Hepatocyte (in vitro differentiated cells): ENCODE data around the gene CYLD. TPM values are rescaled to one million over a fixed set of nuclear protein-coding genes. Genes with fewer than 3 reads are reported as not detected.

Experiments used
- DNase-seq: peaks from one replicate; pipeline ENCODE4 v3.0.0-alpha.2; 2016; ENCODE audit warnings: low spot score
- H2AFZ ChIP-seq: fragments of 200-600 bp; sonication (generic); 2 replicates; pipeline ENCODE4 v1.6.0; 2016; ENCODE audit warnings: antibody characterized with exemption, mild to moderate bottlenecking
- H3K27ac ChIP-seq: fragments of 200-600 bp; sonication (generic); 2 replicates; pipeline ENCODE4 v1.5.1; 2016; ENCODE audit warnings: mild to moderate bottlenecking
- H3K27me3 ChIP-seq: fragments of 200-600 bp; sonication (generic); 2 replicates; pipeline ENCODE4 v1.6.1; 2016
- H3K36me3 ChIP-seq: fragments of 200-600 bp; sonication (generic); replicated peaks from 2 replicates; pipeline ENCODE4 v1.5.1; 2016; ENCODE audit warnings: low read depth; ENCODE audit not compliant: insufficient read depth
- H3K4me1 ChIP-seq: fragments of 200-600 bp; sonication (generic); 2 replicates; pipeline ENCODE4 v1.5.1; 2016; ENCODE audit warnings: mild to moderate bottlenecking, moderate library complexity; ENCODE audit not compliant: insufficient read depth
- H3K4me2 ChIP-seq: fragments of 200-600 bp; sonication (generic); 2 replicates; pipeline ENCODE4 v1.6.0; 2016
- H3K4me3 ChIP-seq: fragments of 200-600 bp; sonication (generic); 2 replicates; pipeline ENCODE4 v1.5.1; 2016; ENCODE audit warnings: mild to moderate bottlenecking
- H3K79me2 ChIP-seq: fragments of 200-600 bp; sonication (generic); 2 replicates; pipeline ENCODE4 v1.6.0; 2017; ENCODE audit warnings: mild to moderate bottlenecking
- H3K9me2 ChIP-seq: fragments of 200-600 bp; sonication (generic); replicated peaks from 2 replicates; pipeline ENCODE4 v1.6.0; 2017; ENCODE audit warnings: mild to moderate bottlenecking; ENCODE audit not compliant: insufficient read depth
- H3K9me3 ChIP-seq: fragments of 200-600 bp; sonication (generic); 2 replicates; pipeline ENCODE4 v1.5.1; 2016; ENCODE audit warnings: low read depth, mild to moderate bottlenecking
- H4K20me1 ChIP-seq: fragments of 200-600 bp; sonication (generic); 2 replicates; pipeline ENCODE4 v1.6.0; 2016; ENCODE audit warnings: mild to moderate bottlenecking; ENCODE audit not compliant: insufficient read depth, poor library complexity, severe bottlenecking
- EZH2 ChIP-seq: fragments of 200-600 bp; sonication (generic); IDR thresholded peaks from 2 replicates; pipeline ENCODE4 v1.6.1; 2016; ENCODE audit warnings: antibody characterized with exemption, mild to moderate bottlenecking, borderline replicate concordance
- EZH2phosphoT487 ChIP-seq: fragments of 200-600 bp; sonication (generic); IDR thresholded peaks from one replicate; pipeline ENCODE4 v1.6.1; 2018; ENCODE audit warnings: antibody characterized with exemption, mild to moderate bottlenecking, low read depth, moderate library complexity; ENCODE audit not compliant: unreplicated experiment, severe bottlenecking
- WGBS: methylation state at CpG from one replicate; pipeline ENCODE4 v1.1.6; 2016; ENCODE audit warnings: low lambda C conversion rate; ENCODE audit errors: missing lambda C conversion rate; 5-methylcytosine and 5-hydroxymethylcytosine counted together
- polyA plus RNA-seq: library from polyadenylated mRNA; unstranded; fragments of >200 nt; fragmentation: Nextera tagmentation; extraction: Ambion mirVana; gene quantifications from 2 replicates; pipeline ENCODE4 v1.2.1, GENCODE V29; 2016
- total RNA-seq: library from RNA; depleted of rRNA; stranded (reverse); fragments of >200 nt; gene quantifications from 2 replicates; pipeline ENCODE4 v1.2.3, GENCODE V29; 2014
- TF ChIP-seq, protein P1 (sequence below): fragments of 200-600 bp; sonication (generic); IDR thresholded peaks from 2 replicates; pipeline ENCODE4 v1.5.1; 2016; ENCODE audit warnings: antibody characterized with exemption, mild to moderate bottlenecking; ENCODE audit not compliant: poor library complexity

Gene CYLD
- total and polyA plus RNA-seq, 2 experiments from 2014 or later = 9.9 to 17.8 TPM

GRCh38 chr16:50826797-50827316 lies 85.0 kb downstream of the CYLD start:
- Histone ChIP-seq H3K27ac (no peak overlapping the region), H2AFZ (no peak overlapping the region), H3K4me1 (no peaks in the 10 kb centered on the region), H3K36me3 (no peaks in the 10 kb centered on the region), H4K20me1 (no peaks in the 10 kb centered on the region), H3K9me2 (no peaks in the 10 kb centered on the region), H3K4me2 (no peak overlapping the region), H3K4me3 (no peak overlapping the region), H3K27me3 (no peaks in the 10 kb centered on the region), H3K9me3 (no peaks in the 10 kb centered on the region), H3K79me2 (no peaks in the 10 kb centered on the region)
- no peak for DNase-seq
- TF ChIP-seq EZH2phosphoT487 (no peak), EZH2 (no peak)
- TF ChIP-seq, protein P1, sequence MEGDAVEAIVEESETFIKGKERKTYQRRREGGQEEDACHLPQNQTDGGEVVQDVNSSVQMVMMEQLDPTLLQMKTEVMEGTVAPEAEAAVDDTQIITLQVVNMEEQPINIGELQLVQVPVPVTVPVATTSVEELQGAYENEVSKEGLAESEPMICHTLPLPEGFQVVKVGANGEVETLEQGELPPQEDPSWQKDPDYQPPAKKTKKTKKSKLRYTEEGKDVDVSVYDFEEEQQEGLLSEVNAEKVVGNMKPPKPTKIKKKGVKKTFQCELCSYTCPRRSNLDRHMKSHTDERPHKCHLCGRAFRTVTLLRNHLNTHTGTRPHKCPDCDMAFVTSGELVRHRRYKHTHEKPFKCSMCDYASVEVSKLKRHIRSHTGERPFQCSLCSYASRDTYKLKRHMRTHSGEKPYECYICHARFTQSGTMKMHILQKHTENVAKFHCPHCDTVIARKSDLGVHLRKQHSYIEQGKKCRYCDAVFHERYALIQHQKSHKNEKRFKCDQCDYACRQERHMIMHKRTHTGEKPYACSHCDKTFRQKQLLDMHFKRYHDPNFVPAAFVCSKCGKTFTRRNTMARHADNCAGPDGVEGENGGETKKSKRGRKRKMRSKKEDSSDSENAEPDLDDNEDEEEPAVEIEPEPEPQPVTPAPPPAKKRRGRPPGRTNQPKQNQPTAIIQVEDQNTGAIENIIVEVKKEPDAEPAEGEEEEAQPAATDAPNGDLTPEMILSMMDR = no peak
- 84% methylated on average over 3 of the region's 3 CpGs for WGBS

DNA sequence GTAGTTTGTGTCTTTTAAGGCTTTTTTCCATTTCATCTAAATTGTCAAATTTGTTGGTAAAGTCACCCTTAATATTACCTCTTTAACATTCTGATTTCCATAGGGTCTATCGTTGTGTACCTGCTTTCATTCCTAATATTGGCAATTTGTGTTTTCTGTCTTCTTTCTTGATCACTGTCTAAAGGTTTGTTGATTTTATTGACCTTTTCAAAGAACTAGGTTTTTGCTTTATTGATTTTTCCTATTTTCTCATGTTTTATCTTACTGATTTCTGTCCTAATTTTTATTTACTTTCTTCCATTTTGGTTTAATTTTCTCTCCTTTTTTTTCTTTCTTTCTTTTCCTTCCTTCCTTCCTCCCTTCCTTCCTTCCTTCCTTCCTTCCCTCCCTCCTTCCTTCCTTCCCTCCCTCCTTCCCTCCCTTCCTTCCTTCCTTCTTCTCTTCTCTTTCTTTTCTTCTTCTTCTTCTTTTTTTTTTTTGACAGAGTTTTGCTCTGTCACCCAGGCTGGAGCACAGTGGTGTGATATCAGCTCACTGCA lies 86.3 kb downstream of the CYLD start:
- H3K27me3 ChIP-seq = no peaks in the 10 kb centered on the region

GRCh38 chr16:50830698-50831097 lies 88.8 kb downstream of the CYLD start:
- TF ChIP-seq EZH2phosphoT487 = no peak
- TF ChIP-seq EZH2 = no peak
- TF ChIP-seq, protein P1 = no peak
- 85% methylated on average over 5 of the region's 5 CpGs for WGBS
- H3K79me2 ChIP-seq = no peaks in the 10 kb centered on the region
- H3K27me3 ChIP-seq = no peaks in the 10 kb centered on the region
- H2AFZ ChIP-seq = no peak overlapping the region
- no peak for DNase-seq
- H3K4me3 ChIP-seq = no peak overlapping the region
- no peaks in the 10 kb centered on the region for H4K20me1 ChIP-seq
- H3K4me1 ChIP-seq = no peaks in the 10 kb centered on the region
- H3K9me2 ChIP-seq = no peaks in the 10 kb centered on the region
- H3K4me2 ChIP-seq = no peak overlapping the region
- no peaks in the 10 kb centered on the region for H3K9me3 ChIP-seq
- no peak overlapping the region for H3K27ac ChIP-seq
- no peaks in the 10 kb centered on the region for H3K36me3 ChIP-seq

More for the DNA sequence above, 86.3 kb downstream of the CYLD start:
- Histone ChIP-seq H3K27ac (no peak overlapping the region), H3K36me3 (no peaks in the 10 kb centered on the region), H3K9me2 (no peaks in the 10 kb centered on the region), H3K4me2 (no peak overlapping the region), H3K9me3 (no peaks in the 10 kb centered on the region), H3K4me1 (no peaks in the 10 kb centered on the region), H4K20me1 (no peaks in the 10 kb centered on the region), H3K79me2 (no peaks in the 10 kb centered on the region), H2AFZ (no peak overlapping the region), H3K4me3 (no peak overlapping the region)
- no peak for TF ChIP-seq EZH2phosphoT487
- TF ChIP-seq, protein P1 = no peak
- TF ChIP-seq EZH2 = no peak
- DNase-seq = no peak
- WGBS = 97% methylated on average over 1 of the region's 1 CpG
